ENCODE results near the gene COL4A2. TPM values are rescaled to one million over a fixed set of nuclear protein-coding genes. Genes with fewer than 3 reads are reported as not detected.

Gene COL4A2
- total RNA-seq, 1 experiment from 2014 or later, result 1.6 TPM

GRCh38 chr13:110309661-110310524, 2.8 kb downstream of the COL4A2 start:
- POLR2A ChIA-PET, result interaction anchor here (0.9 kb wide), 1 partner anchor 10 kb away, joined by 3 read pairs; no protein-coding TSS in a partner anchor
- H3K9ac ChIP-seq (ENCODE audit: low read length), result no peak overlapping the region
- no TSS peak for BruUV-seq (replicated peaks)

More at GRCh38 chr13:110309661-110310524, 2.8 kb downstream of the COL4A2 start:
- Histone ChIP-seq H3K79me2 (ENCODE audit: insufficient read depth, low read length) (no peaks in the 10 kb centered on the region), H2AFZ (ENCODE audit: low read depth, low read length, poor library complexity, severe bottlenecking) (no peak overlapping the region), H3K9me2 (ENCODE audit: insufficient read depth) (no peaks in the 10 kb centered on the region), H3K9me3 (ENCODE audit: control insufficient read depth in 1 of 2, insufficient read depth in 1 of 2, low read depth in 1 of 2, low read length in 2 of 2) (no peaks in the 10 kb centered on the region), H4K20me1 (ENCODE audit: insufficient read depth) (no peaks in the 10 kb centered on the region), H3K27ac (ENCODE audit: low read depth, low read length) (no peak overlapping the region), H3K4me3 (replicated peaks in 1 of 2; ENCODE audit: low read depth in 1 of 2, low read length in 2 of 2) (no peak overlapping the region), H3K4me1 (ENCODE audit: control insufficient read depth in 1 of 2, insufficient read depth in 2 of 2, low read length in 2 of 2) (peaks cover 0 to 3% of the 10 kb centered on the region in 2 experiments; a peak in 1 of 4 replicates), H3K4me2 (ENCODE audit: low read length) (no peak overlapping the region), H3K27me3 (ENCODE audit: insufficient read depth, low read length) (peaks cover 14% of the 10 kb centered on the region), H3K36me3 (ENCODE audit: control insufficient read depth in 1 of 2, insufficient read depth in 2 of 2, low read length in 2 of 2) (no peaks in the 10 kb centered on the region)
- DNase-seq (ENCODE audit: low read depth, low spot score) (no peak), ATAC-seq (no peak)
- CTCF ChIA-PET, result no interaction called here
- TF ChIP-seq ZNF274 (IDR thresholded peaks at IDR 0.05; ENCODE audit: low read depth, low read length), result no peak
- no peak for TF ChIP-seq SRF (IDR thresholded peaks at IDR 0.05; ENCODE audit: low read depth)
- no peak for TF ChIP-seq FOSL1 (IDR thresholded peaks at IDR 0.05; ENCODE audit: low read depth)
- no peak for TF ChIP-seq TCF7L2 (IDR thresholded peaks at IDR 0.05; ENCODE audit: borderline replicate concordance, extremely low read depth, insufficient read depth, insufficient read length)
- TF ChIP-seq EGR1 (IDR thresholded peaks at IDR 0.05; ENCODE audit: low read depth), result no peak
- TF ChIP-seq YY1 (IDR thresholded peaks at IDR 0.05; ENCODE audit: extremely low read depth, insufficient replicate concordance, low read depth, low read length), result no peak
- TF ChIP-seq REST (IDR thresholded peaks at IDR 0.05; ENCODE audit: low read depth), result no peak
- TF ChIP-seq POLR2AphosphoS5 (IDR thresholded peaks at IDR 0.05; ENCODE audit: low read depth, low read length), result no peak
- TF ChIP-seq ZBTB33 (IDR thresholded peaks at IDR 0.05; ENCODE audit: extremely low read depth, insufficient replicate concordance, low read length), result no peak
- TF ChIP-seq CEBPB (IDR thresholded peaks at IDR 0.05; ENCODE audit: low read depth), result no peak
- TF ChIP-seq SIN3A (IDR thresholded peaks at IDR 0.05; ENCODE audit: low read depth), result no peak
- TF ChIP-seq CTCF (IDR thresholded peaks at IDR 0.05 in 2 of 3, conservative IDR thresholded peaks at IDR 0.05 in 1 of 3; ENCODE audit: borderline replicate concordance in 1 of 3, insufficient read depth in 1 of 3, low read depth in 2 of 3, low read length in 2 of 3), result no peak
- TF ChIP-seq JUND (IDR thresholded peaks at IDR 0.05), result no peak
- TF ChIP-seq ZFX (IDR thresholded peaks at IDR 0.05), result no peak
- TF ChIP-seq ATF3 (IDR thresholded peaks at IDR 0.05), result no peak
- no peak for TF ChIP-seq MAX (IDR thresholded peaks at IDR 0.05)
- no peak for TF ChIP-seq EZH2phosphoT487 (IDR thresholded peaks at IDR 0.05; ENCODE audit: borderline replicate concordance)
- no peak for TF ChIP-seq RAD21 (IDR thresholded peaks at IDR 0.05; ENCODE audit: low read depth)
- no peak for TF ChIP-seq SP1 (IDR thresholded peaks at IDR 0.05; ENCODE audit: low read depth)
- intact Hi-C loops (cut with micrococcal nuclease), result no loop called here
- RAD21 ChIA-PET (ENCODE audit: low non-redundant PET in 1 of 2, low total read pairs in 2 of 2, uncharacterized antibody in 2 of 2, unreplicated experiment in 2 of 2), result no interaction called here
